Activated CD8-positive, alpha-beta memory T cell treated with anti-CD3 and anti-CD28 coated beads, Interleukin-2, amount 50 U/mL, for 24 hours (primary cell): ENCODE results near the gene TSPAN9.

ENCODE experiments used
- DNase-seq: peaks from one replicate; pipeline ENCODE4 v3.0.0-alpha.2; 2020; ENCODE audit errors: extremely low read depth

Gene TSPAN9

GRCh38 chr12:3274664-3275063, 197.5 kb downstream of the TSPAN9 start:
- no peak for DNase-seq

DNA sequence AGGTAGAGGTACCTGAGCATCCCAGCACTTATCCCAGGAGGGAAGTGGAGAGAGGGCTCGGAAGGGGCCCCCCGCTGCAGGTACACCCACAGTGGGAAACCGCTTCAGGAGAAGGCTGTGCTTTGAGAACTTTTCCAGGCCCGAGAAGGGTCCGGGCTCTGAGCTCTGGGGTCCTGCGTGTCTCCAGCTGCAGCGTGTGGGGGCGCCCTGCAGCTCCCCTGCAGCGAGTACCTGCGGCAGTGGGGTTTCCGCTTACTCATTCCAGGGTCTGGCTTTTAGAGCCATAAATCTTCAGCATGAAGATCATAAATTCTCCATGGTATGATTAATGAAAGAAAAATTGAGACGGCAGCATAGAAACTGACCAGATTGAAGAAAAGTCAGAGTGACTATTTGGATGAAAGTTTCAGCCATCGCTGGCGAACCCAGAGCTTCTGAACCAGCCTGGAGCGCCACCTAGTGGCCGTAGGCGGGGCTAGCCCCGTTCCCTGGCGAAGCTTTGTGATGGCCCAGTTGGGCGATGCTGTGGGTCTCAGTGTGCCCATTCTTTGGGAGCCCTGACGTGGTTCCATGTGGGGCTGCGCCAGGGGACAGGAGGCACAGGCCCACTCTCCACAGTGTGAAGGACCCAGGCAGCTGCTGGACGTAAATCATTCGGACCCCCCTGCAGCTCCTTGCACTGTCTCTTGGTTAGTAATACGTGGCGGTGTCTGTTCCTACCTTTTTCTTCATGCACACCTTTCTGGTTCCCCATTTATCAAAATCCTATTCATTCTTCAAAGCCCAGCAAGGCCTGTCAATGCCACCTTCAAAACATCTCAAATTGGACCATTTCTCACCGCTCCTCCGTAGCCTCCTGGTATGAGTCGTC, 198.2 kb downstream of the TSPAN9 start:
- DNase-seq = peak; percentile 29

DNA sequence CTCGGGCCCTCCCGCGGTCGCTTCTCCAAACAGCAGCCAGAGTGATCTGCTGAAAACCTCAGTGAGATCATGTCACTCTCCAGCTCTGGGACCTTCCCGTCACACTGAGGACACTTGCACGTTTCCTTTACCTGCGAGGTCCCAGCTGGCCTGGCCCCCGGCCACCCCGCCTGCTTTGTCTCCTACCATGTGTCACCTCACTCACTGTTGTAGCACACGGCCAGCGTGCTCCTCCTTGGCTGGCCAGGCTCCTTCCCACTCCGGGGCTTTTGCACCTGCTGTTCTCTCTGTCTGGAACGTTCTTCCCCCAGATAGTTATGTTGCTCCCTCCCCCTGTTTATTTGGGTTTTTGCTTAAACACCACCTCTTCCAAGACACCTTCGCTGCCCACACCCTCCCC, 199.0 kb downstream of the TSPAN9 start:
- no peak for DNase-seq

- no peak for DNase-seq
Observed at GRCh38 chr12:3277306-3277943, 200.2 kb downstream of the TSPAN9 start.

GRCh38 chr12:3278681-3279414, 201.7 kb downstream of the TSPAN9 start:
- no peak for DNase-seq

DNA sequence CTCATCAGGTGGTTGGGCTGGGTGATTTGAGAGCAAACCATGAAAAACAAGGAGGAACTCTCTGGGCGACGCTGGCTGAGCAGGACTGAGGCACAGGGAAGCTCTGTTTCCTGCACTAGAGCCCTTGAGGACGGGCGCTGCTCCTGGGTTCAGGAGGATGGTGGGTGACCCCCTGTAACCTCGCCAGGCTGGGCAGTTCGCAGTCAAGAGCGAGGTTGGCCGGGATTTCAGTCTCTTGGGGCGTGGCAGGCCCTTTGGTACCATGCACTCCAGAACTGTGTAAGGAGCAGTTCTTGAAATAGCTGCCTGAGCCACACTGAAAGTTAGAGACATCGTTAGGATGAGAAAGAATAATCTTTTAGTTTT, 202.2 kb downstream of the TSPAN9 start:
- DNase-seq = no peak

DNA sequence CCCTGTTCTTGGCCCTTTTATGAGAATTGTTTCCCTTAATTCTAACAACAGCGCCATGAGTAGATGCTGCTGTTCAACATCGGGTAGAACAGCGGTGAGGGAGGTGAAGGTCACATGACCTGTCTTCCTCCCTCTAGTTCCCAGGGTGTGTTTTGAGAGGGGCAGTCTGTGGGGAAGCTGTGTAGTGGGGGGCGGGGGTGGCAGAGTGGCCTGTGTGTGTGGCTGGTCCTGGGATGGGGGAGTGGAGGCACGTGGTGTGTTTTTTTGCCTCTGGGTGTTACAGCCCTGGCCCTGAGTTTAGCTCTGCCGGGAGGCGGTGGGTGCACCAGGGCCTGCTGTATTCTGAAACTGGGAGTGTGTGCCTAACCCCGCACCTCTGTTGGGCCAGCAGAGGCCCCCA, 202.7 kb downstream of the TSPAN9 start:
- DNase-seq = no peak

GRCh38 chr12:3280967-3281366, 203.8 kb downstream of the TSPAN9 start:
- DNase-seq = no peak

DNA sequence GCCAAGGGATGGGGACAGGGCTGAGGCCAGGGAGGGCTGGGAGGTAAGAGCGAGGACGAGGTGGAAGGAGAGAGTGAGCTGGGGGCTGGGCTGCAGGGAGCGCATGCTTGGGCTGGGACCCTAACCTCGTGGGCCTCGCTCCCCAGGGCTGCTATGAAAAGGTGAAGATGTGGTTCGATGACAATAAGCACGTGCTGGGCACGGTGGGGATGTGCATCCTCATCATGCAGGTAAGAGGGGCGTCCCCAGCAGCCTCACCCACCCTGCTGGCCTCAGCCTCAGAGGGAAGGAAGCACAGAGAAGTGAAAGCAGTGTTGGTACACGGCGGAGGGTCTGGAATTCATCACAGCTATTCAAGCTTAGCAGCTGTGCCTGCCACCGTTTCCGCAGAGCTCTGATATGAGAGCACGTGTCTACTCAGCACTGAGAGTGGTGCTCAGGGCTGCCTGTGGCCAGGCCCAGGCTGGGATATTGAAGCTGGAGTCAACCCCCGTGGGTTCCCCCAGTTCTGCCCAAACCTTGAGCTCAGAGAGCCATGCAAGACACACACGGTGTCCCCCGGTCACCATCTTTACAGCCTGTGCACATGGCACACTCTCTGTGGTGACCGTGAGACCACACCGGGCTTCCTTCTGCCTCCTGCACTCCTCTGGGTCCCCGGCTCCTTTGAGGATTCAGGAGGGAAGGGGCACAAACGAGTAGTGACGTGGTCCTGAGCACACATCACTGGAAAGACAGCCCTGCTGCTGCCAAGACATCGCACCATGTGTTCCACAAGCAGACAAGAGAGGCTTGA, 204.6 kb downstream of the TSPAN9 start:
- DNase-seq = no peak

DNA sequence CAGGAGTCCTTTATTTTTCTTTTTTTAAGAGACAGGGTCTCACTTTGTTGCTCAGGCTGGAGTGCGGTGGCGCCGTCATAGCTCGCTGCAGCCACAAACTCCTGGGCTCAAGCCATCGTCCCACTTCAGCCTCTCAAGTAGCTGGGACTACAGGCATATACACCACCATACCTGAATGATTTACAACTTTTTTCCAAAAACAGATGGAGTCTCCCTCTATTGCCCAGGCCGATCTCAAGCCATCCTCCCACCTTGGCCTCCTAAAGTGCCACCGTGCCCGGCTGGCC, 205.1 kb downstream of the TSPAN9 start:
- no peak for DNase-seq

DNA sequence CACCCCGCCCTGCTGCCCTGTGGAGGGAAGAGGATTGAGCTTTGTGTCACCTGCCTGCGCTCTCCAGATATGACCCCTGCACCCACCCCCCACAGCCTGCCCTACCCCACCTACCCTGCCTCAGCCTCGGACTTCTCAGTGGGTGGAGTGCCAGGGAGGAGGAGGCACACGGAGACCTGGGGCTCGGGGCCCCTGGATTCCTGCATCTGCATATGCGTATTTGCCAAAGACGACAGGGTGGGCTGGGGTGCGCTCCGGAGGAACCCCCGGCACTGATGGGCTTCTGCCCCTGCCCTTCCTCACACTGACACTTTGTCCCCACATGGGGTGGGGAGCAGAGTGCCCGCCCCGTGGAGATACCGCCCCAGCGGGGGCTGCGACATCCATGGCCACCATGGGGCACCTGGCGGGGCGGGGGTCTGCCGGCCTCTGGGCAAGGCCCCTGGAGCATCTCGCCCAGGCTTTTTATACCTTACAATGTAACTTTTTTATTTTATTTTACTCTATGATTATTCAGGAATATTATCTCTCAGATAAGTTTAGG, 206.0 kb downstream of the TSPAN9 start:
- no peak for DNase-seq

- DNase-seq = no peak
Observed at GRCh38 chr12:3284405-3284804, 207.2 kb downstream of the TSPAN9 start.

DNA sequence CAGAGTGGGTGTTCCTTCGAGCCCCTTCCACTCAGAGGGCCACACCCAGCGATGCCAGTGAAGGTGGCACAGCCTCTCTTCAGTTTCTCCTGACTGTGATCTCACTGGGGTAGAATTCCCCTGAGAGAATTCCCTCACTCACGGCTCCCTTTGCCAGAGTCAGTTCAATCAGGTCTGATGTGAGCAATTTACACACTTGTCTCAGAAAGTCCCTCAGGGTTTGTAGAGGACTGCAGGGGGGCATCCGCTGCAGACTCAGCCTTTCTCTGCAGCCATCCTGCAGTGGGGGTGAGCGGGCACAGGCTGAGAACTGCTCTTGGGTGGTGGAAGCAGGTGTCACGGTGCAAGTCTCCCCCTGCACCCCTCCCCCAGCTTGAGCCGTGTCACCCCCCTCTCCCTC, 208.4 kb downstream of the TSPAN9 start:
- no peak for DNase-seq

DNA sequence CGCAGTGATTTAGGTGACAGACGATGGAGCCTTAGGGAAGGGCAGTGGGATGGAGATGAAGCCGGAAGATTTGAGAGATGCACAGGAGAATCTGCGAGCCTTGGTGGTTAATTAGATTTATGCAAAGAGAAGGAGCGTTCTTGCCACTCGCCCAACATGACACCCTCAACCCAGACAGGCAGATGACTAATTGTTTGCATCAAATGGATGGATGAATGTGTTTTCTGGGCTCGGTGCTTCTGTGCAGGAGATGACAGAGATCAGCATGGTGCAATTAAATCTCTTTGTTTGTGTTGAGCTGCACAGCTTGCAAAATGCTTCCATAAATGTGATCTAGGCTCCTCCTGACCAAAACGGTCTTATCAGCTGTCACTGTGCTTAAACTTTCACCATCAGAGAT, 211.5 kb downstream of the TSPAN9 start:
- DNase-seq = no peak

DNA sequence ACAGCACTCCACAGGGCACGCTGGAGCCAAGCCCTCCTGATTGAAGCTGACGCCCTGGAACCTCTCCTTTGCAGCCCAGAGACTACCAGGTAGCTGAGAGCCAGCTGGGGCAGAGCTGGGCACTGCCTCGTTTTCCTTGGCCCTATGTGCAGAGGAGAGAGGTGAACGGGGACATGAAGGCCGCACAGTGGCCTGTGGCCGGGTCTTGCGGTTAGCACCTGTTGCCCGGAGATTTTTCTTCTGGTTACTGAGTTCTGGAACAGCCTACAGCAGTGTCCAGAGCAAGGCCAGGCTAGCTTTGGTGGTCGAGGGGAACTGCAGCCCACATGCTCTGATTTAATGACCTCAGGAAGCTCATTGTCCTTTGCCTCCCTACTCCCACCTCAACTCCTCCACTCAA, 212.5 kb downstream of the TSPAN9 start:
- DNase-seq = no peak

- no peak for DNase-seq
Observed at GRCh38 chr12:3291939-3292338, 214.8 kb downstream of the TSPAN9 start.

- DNase-seq = no peak
Observed at GRCh38 chr12:3292677-3293412, 215.7 kb downstream of the TSPAN9 start.

GRCh38 chr12:3293446-3294161, 216.4 kb downstream of the TSPAN9 start:
- DNase-seq = no peak

GRCh38 chr12:3294481-3294911, 217.3 kb downstream of the TSPAN9 start:
- no peak for DNase-seq

DNA sequence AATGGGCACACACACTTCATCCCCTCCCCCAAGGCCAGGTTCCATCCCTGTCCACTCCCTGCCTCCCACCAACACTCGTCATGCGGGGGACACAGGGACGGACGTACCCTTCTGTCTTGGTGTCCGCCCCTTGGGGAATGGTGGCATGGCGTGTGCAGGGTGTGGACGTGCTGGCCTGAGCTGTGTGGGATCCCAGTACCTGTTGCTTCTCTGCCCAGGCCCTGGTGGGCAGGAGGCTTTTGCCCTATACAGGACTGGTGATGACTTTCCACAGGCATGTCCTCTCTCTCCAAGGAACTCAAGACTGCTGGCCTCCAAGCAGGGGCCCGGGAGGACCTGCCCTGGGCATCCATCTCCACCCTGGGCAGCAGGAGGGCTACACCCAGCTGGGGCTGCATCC, 218.0 kb downstream of the TSPAN9 start:
- DNase-seq = no peak
